ENCODE measurements around the gene THY1. TPM values are rescaled to one million over a fixed set of nuclear protein-coding genes. Genes with fewer than 3 reads are reported as not detected.

Gene THY1
- total and polyA plus RNA-seq, 2 experiments from 2014 or later, result 2.1 to 7.5 TPM

GRCh38 chr11:119419834-119420492 lies 3.0 kb downstream of the THY1 start:
- Histone ChIP-seq H3K27me3 (peaks cover 33% of the 10 kb centered on the region), H3K4me3 (no peak overlapping the region), H3K36me3 (no peaks in the 10 kb centered on the region), H3K4me1 (ENCODE audit: low read depth) (peaks cover 10% of the 10 kb centered on the region), H3K27ac (no peak overlapping the region), H3K9me3 (ENCODE audit: low read depth) (no peaks in the 10 kb centered on the region)
- no peak for DNase-seq (ENCODE audit: low read depth in 1 of 2, low spot score in 1 of 2)
- no peak for TF ChIP-seq CTCF (IDR thresholded peaks at IDR 0.05; ENCODE audit: low read depth, low read length)

GRCh38 chr11:119419246-119419645 lies 3.7 kb downstream of the THY1 start:
- H3K4me3 ChIP-seq, result no peak overlapping the region
- H3K4me1 ChIP-seq (ENCODE audit: low read depth), result peaks cover 10% of the 10 kb centered on the region
- no peak for DNase-seq (ENCODE audit: low read depth in 1 of 2, low spot score in 1 of 2)
- H3K27ac ChIP-seq, result no peak overlapping the region
- H3K9me3 ChIP-seq (ENCODE audit: low read depth), result no peaks in the 10 kb centered on the region
- no peak for TF ChIP-seq CTCF (IDR thresholded peaks at IDR 0.05; ENCODE audit: low read depth, low read length)
- no peaks in the 10 kb centered on the region for H3K36me3 ChIP-seq
- H3K27me3 ChIP-seq, result peaks cover 33% of the 10 kb centered on the region

GRCh38 chr11:119418759-119419158 lies 4.2 kb downstream of the THY1 start:
- Histone ChIP-seq H3K27me3 (peaks cover 33% of the 10 kb centered on the region), H3K4me3 (no peak overlapping the region), H3K9me3 (ENCODE audit: low read depth) (no peaks in the 10 kb centered on the region), H3K27ac (no peak overlapping the region), H3K36me3 (no peaks in the 10 kb centered on the region), H3K4me1 (ENCODE audit: low read depth) (peaks cover 10% of the 10 kb centered on the region)
- no peak for DNase-seq (ENCODE audit: low read depth in 1 of 2, low spot score in 1 of 2)
- no peak for TF ChIP-seq CTCF (IDR thresholded peaks at IDR 0.05; ENCODE audit: low read depth, low read length)

- Histone ChIP-seq H3K4me3 (no peak overlapping the region), H3K9me3 (ENCODE audit: low read depth) (no peaks in the 10 kb centered on the region), H3K36me3 (no peaks in the 10 kb centered on the region), H3K4me1 (ENCODE audit: low read depth) (peaks cover 9% of the 10 kb centered on the region), H3K27ac (no peak overlapping the region), H3K27me3 (peaks cover 26% of the 10 kb centered on the region)
- TF ChIP-seq CTCF (IDR thresholded peaks at IDR 0.05; ENCODE audit: low read depth, low read length), result no peak
- DNase-seq (ENCODE audit: low read depth in 1 of 2, low spot score in 1 of 2), result peak in 1 of 2 donors; percentile 80
Observed at GRCh38 chr11:119417726-119418540, 5.0 kb downstream of the THY1 start.

GRCh38 chr11:119416606-119417580 lies 6.1 kb downstream of the THY1 start:
- DNase-seq (ENCODE audit: low read depth in 1 of 2, low spot score in 1 of 2), result peak in 1 of 2 donors; percentile 65
- H3K9me3 ChIP-seq (ENCODE audit: low read depth), result no peaks in the 10 kb centered on the region
- peaks cover 16% of the 10 kb centered on the region for H3K27me3 ChIP-seq
- no peak for TF ChIP-seq CTCF (IDR thresholded peaks at IDR 0.05; ENCODE audit: low read depth, low read length)
- H3K36me3 ChIP-seq, result no peaks in the 10 kb centered on the region
- no peak overlapping the region for H3K4me3 ChIP-seq
- H3K4me1 ChIP-seq (ENCODE audit: low read depth), result peaks cover 4% of the 10 kb centered on the region
- no peak overlapping the region for H3K27ac ChIP-seq
